Forelimb muscle (tissue), 1 donor: ENCODE measurements around the gene TMEM238. TPM values are rescaled to one million over a fixed set of nuclear protein-coding genes. Genes with fewer than 3 reads are reported as not detected.

Experiments used
- DNase-seq: peaks from one replicate; pipeline ENCODE4 v3.0.0-alpha.2; 2013; ENCODE audit warnings: low read depth
- polyA plus RNA-seq: library from polyadenylated mRNA; unstranded; fragments of 120-200 nt; gene quantifications from one replicate; pipeline ENCODE4 v1.2.1, GENCODE V29; 2013; ENCODE audit not compliant: insufficient read length

TMEM238 gene
- polyA plus RNA-seq, 1 donor, result 0.23 TPM

DNA sequence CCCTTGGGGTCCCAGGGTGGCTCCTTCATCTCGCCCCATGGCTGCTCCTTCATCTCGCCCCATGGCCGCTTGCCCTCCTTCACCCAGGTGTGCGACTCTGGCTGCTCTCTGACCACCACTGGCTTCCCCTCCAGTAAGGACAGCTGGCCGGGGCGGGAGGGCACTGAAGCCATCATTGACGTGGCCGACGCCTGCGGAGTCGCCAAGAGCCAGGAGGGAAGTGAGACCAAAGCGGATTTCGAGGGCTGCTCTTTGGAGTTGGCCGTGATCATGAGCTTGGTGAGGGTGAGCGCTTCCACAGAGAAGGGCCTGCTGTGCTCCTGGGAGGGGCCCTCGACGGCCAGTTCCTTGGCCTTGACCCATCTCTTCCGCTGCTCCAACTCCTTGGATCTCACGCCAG, 25.6 kb downstream of the TMEM238 start:
- DNase-seq, result no peak

DNA sequence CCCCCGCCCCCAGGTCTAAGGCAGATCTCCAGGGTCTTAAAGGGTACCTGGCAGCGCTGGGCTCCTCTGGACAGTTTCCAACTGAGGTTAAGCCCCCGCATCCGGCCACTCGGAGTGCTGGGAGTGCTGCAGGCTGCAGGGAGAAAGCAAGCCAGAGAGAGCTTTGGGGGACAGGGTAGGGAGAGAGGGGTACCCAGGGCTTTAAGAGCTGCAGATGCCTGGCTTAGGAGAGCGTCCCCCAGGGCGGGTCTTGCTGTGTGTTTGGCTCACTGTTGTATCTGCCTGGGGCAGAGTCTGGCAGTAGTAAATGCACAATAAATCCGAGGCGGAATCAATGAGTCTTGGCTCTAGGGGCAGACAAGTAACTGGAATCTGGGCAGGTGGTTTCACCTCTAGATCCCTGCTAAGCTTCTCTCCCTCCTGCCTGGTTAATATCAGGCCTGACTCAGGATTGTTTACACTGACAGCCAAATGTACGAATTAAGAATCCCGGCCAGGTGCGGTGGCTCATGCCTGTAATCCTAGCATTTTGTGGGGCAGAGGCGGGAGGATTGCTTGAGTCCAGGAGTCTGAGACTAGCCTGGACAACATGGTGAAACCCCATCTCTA, 28.8 kb downstream of the TMEM238 start:
- no peak for DNase-seq

DNA sequence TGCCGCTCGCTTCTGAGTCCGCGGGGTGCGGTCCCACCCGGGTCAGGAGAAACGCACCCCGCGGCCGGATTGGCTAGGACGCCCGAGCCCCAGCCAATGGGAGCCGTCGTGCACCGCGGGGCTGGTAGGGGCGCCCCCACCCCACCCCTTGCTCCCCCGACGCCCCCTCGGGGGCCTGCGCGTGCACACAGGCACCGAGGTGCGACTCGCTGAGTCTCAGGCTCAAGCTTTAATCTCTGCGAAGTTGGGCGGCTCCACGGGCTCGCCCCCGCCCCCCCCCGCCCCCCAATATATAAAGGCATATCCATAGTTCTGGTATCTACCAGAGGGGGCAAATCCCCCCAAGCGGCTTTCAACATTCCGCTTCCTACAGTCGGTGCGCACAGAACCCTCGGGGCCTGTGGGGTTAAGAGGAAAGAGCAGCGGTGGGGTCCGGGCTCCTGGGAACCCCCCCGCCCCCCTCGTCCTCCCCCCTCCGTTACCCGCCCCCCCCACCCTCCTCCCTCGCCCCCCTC, 29.3 kb downstream of the TMEM238 start, which contains the start of gene COX6B2:
COX6B2 (minus strand) TSS at position 22 of the 515 bp plus-strand sequence. CDS start 198 bp downstream, outside the sequence.
- DNase-seq, result no peak

DNA sequence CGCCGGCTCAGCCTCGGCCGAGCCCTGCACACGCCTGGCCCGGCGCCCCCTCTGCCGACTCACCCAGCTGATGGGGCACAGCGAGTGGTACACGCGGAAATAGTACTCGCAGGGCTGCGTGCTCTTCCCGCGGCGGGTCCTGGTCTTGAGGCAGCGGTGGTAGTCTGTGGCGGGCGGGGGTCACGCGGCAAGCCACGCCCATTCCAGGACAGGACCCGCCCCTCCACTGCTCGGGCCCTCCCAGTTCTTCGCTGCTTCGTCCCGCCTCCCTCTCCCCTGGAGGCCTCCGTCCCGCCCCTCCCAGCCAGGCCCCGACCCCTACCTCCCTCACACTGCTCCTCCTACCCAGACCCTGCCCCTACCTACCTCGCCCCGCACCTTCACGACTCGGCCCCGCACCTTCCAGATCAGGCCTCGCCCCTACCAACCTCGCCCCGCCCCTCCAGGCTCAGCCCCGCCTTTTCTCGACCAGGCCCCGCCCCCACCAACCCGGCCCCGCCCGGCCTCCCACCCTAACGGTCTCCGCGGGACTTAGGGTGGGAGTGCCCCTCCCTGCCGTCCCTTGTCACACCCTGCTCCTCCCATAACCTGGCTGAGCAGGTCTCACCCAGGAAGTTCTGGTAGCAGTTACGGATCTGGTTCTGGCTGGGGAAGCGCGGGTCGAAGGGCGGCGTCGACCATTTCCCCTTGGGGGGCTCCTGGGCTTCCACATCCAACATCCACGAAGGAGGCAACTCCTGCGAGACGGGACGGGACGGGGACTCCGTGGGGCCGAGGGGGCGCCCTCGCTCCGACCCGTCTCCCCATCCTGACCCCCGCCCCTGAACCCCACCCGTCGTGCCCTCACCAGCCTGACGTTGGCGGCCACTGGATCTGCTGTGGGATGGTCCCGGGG, 30.0 kb downstream of the TMEM238 start:
- no peak for DNase-seq

DNA sequence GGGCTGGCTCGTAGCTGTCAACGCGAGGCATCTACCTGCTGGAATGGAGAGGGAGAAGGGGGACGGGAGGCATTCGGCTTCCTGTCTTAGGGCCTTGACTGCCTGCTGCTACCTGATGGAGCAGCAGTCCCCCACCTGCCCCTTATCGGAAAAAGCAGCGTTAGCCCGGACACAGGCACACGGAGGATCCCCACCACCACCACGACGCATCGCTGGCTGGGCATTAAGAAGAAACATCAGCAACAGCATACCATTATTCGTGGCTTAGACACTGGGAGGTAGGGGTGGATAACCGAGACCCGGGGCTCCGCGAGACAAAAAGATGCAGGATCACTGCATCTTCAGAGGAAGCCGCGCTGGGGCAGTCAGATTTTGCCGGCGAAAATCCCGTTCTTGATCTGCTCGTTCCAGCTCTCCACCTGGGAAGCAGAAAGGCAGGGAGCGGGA, 30.7 kb downstream of the TMEM238 start:
- DNase-seq, result no peak

DNA sequence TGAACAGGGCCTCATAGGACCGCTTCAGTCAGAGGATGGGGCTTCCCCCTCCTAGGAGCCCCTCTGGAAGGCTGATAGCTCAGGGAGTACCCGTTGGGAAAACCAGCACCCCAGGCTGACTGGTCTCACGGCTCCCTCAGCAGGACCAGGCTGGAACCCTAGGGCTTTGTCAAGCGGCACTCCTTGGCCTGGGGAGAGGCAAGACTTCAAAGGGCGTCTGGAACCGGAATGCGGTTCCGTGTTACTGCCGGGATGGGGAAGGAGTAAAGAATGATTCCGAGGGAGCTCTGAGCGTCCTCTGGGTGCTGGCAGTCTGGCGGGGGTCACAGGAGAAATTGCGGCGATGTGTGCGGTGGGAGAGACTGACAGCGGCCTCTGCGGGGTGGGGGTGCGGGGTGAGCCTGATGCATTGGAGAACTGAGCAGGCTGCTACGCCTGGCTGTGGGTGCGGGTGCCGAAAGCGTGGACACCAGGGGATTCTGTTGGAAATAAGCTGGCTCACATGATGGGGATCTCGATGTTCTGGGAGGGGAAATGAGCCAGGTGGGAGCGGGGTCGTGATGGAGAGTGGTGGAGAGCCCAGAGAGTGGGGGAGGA, 31.4 kb downstream of the TMEM238 start:
- DNase-seq, result no peak

DNA sequence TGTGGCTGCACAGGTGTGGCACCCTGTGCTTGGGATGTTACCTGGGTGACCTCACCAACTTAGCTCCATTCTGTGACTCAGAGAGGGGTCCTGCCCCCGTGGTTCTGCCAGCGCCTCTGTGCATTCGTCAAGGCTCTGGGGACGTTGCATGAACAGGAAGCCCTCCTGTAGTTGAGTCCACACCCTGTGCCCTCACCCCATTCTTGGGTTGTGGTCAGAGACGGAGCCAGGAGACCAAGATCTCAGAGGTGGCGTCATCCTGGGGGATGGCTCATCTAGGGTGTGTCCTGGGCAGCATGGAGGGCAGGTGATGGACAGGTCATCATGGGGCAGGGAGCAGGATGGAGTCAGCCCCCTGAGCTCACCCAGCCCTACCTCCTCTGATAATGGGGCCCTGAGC, 32.1 kb downstream of the TMEM238 start:
- DNase-seq, result no peak

DNA sequence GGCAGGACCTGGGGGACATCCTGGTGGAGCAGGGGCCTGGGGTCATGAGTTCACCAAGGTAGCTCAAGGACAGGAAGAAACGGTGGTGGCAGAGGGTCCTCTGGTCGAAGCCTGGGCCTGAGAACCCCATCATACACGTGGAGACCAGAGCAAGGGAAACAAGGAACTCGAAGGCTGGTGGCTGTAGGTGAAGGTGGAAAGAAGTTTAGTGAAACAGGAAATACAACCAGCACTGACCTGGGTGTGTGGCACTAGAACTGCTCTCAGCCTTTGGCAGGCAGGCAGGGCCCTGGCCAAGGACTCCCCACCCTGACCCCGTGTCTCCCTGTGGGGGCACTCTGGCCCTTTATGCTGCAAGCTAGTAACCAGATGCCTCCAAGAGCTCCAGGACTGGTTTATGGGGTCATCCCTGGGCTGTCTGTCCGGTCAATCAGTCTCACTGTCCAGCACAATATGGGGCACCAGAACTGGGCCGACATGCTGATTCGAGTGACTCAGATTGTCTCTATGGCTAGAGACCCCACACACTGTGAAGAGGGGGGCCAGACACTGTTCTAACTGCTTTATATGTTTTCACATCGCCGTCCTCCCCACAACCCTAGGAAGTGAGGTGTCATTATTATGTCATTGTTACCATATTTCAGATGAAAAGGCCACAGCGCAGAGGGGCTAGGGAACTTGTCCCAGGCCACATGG, 33.3 kb downstream of the TMEM238 start:
- DNase-seq, result no peak

DNA sequence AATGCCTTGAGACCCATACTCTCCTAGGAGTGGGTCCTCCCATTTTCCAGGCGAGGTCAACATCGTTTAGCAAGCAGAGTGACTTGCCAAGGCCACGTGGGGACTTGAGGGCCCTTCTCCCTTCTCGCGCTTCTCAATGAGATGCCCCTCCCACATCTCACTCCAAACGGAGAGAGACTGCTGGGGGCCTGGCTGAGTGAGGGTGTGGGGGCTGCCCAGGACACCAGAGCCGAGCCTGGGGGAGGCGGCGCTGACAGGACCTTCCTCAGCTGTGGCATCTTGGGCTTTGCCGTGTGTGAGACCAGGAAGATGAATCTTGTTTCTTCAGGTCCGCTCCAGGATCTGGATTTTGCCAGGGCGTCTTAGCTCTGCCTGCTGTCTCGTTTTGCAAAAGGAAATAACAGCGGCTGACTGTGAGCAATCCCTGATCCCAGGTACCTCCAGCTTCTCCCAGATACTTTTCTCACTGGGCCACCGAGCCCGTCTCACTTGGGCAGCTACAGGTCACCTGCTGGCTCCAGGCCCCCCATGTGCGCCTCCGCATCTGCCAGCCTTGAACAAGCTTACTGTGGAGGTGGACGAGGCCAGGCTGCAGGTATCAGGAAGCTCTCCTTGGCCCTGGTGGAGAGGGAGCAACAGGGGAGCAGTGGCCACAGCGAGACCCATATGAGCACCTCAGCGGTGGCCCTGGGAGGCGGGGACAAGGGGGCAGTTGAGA, 35.6 kb downstream of the TMEM238 start:
- no peak for DNase-seq

DNA sequence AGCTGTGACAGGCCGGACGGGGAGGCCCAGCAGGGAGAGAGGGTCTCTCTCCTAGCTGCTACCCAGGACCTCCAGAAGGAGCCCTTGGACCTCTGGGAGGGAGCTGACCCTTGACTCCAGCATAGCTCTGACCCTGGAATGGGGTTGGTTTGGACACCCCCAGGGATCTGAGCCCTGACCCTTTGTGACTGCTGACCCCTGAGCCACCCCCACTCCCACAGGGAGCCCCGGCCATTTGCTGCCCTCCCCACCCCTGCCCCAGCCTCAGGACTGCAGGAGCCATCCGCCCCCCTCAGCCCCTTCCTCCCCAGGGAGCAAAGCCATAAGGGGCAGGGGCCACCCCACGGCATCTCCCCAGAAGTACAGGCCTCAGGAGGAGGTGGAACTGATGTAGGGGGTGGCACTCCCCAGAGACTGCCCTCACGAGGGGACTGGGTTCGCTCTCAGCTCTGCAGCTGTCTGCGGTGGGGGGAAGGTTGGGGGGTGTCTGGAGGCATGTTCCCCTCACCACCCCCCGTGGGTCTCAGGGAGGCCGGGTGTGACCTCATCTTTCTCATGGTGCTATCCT, 36.6 kb downstream of the TMEM238 start:
- no peak for DNase-seq

DNA sequence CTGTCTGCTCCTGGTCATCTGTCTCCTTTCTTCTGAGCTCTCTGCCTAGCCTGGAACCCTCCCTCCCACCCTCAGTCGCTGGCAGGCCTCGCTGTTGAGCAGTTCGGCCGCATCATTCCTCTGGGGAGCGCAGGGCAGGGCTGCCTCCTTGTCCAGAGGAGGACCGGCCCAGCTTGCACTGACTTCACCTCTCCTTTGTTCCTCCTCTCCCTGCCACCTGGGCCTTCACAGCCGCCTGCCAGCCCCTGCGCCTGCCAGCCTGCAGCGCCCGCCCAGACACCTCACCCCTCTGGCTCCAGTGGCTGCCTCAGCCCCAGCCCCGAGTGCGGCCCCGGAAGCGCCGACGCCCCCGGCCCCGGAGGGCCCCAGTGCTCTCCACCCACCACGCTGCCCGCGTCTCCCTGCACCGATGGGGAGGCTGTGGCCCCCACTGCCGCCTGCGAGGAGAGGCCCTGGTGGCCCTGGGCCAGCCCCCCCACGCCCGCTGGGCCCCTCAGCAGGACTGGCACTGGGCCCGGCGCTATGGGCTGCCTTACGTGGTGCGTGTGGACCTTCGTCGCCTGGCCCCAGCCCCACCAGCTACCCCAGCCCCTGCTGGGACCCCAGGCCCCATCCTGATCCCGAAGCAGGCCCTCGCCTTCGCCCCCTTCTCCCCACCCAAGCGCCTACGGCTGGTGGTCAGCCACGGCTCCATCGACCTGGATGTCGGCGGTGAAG, 37.2 kb downstream of the TMEM238 start:
- no peak for DNase-seq

DNA sequence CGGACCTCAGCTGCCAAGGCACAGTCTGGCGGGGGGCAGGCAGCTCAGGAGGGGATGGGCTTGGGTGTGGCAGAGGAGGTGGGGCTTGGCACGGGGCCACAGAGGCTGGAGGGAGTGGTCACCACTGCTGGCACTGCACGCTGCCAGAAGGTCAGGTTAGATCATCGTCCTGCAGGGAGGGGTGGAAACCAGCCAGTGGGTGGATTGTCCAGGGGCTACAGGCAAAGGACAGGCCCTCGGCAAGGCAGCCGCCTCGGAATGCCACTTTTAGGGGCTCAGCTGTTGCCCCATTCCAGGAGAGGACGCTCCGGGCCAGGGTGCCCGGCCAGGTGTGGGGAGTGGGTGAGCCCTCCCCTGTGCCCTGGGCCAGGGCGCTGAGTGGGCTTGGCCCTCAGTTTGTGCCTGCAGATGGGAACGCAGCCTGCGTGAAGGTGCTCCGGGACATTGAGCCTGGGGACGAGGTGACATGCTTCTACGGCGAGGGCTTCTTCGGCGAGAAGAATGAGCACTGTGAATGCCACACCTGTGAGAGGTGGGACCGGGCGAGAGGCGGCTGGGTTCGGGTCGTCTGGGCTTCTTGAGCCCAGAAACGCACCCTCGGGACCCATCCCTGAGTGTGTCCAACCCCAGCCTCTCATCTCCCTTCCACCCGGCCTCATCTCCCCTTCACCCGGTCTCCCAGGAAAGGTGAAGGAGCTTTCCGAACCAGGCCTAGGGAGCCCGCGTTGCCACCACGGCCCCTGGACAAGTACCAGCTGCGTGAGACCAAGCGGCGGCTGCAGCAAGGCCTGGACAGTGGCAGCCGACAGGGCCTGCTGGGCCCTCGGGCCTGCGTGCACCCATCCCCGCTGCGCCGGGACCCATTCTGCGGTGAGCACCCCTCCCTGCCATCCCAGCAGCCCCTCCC, 38.0 kb downstream of the TMEM238 start:
- no peak for DNase-seq

DNA sequence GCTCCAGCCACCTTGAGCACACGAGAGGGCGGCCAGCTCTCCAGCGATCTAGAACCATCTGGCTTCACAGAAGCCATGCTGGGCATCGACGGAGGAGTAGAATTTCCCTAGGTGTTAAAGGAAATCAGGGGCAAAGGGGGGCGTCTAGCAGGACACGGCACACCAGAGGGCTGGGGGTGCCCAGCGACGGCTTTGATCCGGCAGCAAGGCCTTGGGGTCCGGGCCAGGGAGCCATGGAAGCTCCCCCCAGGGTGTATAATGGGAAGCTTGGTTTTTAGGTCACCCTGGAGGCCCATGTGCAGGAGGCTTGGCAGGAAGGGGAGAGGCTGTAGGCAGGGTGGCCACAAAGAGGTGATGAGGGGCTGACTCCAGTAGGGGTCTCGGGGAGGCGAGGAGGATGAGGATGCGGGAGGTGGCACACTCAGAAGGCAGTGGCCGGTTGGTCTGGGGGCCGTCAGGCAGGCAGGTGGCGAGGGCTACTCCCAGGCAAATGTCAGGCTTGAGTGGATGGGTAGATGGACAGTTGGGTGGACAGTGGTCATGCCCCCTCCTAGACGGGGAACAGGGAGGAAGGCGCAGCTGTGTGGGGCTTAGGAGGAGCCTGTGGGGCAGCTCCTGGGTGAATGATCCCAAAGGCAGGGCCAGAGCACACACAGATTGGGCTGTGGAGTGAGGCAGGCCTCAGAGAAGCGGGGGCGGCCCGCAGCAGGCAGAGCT, 38.8 kb downstream of the TMEM238 start:
- no peak for DNase-seq

DNA sequence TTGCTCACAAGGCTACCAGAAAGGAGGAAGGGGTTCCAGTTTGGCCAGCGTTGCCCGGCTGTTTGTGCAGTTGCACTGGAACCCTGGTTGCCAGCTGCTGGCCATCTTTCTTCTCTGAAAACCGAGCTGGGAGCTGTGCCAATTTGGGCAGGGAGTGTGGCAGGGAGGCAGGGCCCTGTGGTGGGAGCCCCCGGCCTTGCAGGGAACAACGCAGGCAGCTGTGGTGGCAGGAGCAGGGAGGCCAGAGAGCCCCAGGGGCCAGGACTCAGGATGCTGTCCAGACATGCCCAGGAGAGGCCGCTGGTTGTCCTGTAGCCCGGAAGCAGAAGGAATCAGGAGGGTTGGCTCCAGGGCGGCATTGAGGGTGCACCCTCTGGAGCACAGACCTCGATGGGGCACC, 39.6 kb downstream of the TMEM238 start:
- DNase-seq, result no peak

DNA sequence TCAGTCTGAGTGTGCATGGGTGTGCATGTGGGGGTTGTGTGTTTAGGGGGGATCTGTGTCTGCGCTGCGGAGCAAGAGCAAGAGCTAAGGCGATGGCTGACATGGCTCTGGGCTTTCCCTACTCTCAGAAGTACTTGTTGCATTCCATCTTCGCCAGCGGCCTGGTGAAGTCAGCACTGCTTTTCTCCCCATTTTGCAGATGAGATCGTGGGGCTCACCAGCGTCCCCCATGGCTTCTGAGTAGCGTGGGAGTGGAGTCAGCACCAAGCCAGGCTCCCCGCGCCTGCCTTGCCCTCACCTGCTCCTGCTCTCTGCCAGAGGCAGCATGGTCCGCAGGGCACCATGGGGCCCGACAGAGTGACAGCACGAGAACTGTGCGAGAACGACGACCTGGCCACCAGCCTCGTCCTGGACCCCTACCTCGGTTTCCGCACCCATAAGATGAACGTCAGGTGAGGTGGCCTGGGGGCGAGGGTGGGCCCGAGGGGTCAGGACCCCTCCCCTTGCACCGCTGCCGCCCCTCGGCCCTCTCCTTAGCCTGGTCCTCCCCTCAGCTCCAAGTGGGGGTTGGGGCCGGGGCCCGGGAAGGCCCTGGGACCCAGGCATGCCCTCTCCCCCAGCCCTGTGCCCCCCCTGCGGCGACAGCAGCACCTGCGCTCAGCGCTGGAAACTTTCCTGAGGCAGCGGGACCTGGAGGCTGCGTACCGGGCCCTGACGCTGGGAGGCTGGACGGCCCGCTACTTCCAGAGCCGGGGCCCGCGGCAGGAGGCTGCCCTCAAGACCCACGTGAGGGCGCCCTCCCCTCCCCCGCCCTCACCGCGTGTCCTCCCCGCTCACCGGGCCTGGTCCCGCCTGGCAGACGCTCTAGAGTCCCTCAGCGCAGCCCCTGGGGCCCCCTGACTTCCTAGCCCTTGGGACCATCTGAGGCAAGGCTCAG, 42.2 kb downstream of the TMEM238 start:
- DNase-seq, result no peak

DNA sequence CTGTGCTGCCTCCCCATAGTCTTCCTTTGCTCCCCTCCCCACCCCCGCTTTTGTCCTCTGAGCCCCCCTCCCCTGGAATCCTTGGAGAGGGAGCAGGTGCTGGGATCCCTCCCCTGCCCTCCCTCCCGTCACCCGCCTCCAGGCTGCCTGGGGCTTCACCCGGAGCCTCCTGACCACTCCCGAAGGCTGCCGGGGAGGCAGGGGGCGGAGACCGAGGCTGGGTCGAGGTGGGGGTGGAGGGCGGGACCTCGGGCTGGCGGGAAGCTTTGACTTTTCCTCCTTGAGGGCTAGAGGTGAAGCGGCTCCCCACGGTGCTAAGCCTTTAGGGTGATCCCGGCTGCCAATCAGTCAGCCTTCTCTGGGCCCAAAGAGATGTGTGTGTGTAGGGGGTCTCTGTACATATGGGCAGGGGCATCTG, 42.9 kb downstream of the TMEM238 start:
- DNase-seq, result no peak

DNA sequence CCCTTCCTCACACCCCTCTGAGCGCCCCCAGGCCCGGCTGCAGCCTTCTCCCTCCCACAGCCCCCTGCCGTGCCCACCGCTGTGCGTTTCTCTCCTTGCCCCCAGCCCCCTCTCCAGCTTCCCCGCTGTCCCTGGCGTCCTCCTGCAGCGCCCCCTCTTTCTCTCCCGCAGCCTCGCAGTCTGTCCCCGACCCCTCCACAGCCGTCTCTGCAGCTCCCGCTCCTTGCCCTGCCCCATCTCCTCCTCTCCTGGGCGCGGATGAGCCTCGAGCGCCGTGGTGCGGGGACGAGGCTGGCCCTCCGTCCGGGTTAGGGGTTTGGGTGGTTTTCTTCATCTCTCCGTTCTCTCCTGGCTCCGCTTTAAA, 43.3 kb downstream of the TMEM238 start:
- no peak for DNase-seq
